Measurements from ENCODE around the gene HOXB6.

The HOXB6 gene

DNA sequence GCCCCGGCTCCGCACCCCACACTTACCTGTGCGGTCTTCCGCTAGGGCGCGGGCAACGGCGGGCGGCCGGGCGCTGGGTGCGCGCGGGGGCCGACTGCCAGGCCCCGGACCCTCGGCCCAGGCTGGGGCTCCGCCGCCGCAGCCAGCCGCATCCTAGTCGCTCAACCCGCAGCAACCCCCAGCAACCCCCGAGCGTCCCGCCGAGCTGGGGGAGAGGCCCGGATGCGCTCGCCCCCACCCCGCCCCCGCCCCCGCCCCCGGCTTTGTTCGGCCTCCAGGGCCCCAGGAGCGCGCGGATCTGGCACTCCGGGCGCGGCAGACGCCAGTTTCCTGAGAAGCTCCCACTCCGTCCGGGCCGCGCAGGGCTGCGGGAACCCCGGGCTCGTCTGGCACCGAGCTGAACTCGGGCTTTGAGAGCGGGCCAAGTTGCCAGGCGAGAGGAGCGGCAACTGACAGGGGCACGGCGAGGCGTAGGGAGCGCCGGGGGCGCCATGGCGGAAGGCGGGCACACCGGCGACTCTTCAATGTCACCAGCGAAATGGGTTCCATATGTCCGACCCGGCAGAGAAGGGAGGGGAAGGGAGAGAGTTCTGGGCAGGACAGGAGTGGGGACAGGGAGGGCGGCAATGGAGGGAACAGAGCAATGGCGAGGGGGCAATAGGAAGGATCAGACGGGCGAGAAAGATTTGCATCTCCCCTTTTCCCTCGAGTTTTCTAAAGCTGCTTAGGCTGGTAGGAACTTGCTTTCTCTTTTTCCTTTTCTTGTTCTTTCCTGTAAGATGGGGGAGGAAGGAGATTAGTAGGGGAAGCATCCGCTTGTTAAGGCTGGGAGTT, 40.4 kb downstream of the HOXB6 start:
- no peak for DNase-seq

DNA sequence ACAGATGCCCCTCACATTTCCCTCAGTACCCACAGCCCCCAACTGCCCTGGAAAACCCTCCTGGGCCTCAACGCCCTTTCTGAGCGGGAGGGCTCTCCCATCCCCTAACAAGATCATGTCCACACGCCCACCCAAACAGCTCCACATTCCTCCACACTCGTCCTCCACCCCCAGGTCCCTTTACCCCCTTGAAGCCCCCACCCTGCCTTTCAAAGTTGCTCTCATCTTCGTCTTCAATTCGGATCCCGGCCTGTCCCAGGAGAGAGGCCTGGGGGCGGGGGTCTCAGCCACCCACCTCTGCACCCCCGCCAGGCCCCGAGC, 41.0 kb downstream of the HOXB6 start:
- DNase-seq, result no peak

DNA sequence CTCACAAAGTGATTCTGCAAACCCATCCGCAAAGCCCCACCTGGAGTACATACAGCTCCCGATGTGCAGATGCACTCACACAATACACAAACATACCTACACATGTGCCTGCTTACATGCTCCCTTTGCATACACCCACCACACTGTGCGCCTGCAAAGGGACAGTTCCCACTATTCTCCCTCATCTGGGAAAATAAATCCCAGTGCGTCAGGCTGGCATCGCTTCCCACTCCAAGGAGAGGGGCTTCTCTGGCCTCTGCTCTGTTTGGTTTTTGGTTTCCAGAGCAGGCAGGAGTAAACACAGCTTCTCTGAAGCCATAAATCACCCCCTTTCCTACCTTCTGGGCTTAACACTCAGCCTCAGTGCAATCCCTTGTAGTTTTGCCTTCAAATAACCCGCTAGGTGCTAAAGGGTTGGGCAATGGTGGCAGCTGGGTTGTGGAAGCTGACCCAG, 41.4 kb downstream of the HOXB6 start:
- no peak for DNase-seq

DNA sequence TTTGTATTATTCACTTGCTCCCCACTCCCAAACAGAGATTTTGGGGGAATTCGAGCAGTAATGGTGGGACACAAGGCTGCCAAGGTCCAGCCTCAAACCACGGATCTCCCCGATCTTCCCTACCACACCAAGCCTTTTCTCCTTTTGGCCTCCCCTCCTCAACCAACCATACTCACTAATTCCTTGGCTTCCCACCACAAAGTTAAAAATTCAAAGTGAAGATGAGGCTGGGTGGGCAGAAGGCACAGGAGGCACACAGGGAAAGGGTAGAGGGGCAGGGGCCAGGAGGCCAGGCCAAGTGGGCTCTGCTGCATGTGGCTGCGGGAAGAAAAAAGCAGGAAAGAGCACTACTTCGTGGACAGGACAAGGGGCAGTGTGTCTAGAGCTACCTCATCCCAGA, 41.9 kb downstream of the HOXB6 start:
- no peak for DNase-seq

DNA sequence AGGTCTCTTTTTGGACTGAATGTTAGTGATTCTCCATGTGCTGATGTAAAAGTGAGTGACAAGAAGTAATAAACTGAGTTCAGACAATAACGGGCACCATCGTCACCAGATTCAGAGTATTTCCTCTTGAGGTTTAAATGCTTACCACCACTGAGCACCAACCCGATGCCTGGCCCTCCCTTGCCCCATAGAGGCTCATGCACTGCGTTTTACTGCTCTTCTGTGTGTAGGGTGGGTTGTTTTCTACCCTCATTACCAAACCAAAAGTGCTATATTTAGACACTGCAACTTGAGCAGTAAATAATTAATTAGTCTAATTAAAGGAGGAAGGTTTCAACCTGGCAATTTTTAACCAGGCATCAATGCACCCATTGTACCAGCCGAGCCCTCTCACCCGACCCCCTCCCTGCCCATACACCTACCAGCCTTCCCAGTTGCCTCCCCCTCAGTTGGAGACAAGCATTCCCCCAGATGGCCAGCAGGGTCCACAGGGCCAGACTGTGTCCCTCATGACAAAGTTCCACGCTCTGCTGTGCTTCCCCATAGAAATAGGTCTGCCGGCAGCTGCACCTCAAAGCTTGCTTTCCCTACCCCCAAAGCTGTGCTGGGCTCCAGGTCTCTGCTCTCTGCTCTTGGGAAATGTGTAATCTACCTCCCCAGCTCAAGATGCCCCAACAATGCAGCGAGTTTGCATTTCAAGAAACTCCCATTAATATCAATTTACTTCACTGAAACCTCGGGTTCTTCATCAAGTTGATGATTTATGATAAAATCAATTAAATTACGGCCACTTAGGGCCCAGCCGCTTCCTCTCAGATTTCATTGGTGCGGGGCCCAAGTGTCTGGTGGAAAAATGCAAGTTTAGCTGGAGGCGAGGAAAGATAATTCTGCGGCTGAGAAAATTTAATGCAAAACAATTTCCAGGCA, 42.6 kb downstream of the HOXB6 start:
- no peak for DNase-seq

DNA sequence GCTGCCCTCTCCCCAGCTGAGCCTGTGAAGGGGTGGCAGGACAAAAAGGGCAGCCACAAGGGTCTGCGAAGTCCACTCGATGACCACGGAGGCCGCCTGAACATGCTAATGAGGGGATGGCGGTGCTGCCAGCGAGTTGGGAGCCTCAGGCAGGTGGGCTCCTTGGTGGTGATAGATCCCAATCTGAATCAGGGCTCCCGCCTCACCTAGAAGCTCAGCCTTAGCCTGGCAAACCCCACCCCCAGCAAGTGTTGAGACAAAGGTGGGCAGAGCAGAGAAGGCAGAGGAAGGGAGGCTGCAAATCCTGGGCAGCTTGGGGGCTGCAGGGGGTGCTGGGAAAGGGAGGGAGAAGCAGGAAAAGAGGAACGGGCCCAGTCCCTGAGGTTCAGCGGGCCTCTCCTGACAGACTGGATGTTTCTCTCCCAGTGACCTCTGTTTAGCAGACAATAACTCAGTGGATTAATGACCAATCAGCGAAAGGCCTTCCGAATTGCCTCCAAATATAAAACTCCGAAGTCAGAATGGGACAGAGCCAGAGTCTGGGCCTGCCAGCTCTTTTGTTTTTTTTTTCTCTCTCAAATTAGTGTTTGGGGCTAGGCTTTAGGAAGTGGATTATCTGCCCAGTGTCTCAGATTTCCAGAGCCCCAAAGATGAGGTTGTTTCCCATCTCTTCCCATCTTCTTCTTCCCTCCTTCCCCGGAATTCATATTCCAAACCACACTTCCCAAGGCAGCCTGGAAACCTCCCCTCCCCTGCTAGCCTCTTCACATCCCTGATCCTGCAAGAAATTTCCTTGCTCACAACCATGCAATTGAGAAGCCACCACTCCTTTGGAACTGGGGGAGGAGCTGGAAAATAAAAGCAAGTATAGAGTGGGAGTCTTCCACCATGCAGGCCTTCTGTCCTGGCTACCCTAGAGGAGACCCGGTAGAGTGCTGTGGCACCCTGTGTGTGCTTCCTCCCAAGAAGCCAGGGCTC, 44.7 kb downstream of the HOXB6 start:
- no peak for DNase-seq

DNA sequence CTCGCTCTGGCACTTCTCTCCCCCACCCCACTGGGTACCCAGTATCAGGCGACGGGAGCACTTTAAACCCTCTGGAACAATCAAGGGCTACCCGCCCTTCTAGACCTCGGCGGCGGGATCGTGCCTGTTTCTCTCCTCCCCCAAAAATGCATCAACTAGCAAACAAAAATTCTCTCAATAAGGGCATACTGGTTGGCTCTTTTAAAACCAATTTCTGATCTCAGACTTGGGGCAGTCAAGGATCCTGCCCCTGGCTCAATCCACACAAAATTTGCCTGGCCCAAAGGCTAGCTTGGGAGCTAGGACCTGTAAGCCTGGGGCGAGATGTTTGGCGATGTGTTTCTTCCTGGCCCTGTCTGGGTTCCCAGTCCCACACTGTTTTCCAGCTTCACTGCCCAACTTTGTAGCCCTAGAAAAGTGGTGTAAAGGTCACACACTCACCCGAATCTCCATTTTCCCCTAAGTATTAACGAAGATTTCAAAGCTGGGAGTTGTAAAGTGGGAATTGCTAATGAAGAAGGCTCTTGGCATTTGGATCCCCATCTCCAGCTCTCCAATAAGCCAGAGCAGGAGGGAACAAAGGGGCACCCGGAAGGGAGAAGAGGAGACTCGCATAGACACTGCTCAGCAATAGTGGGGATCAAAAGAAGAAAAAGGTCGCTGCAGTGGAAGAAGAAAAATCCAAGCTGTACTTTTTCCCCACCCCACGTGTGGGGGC, 45.5 kb downstream of the HOXB6 start:
- DNase-seq, result no peak

DNA sequence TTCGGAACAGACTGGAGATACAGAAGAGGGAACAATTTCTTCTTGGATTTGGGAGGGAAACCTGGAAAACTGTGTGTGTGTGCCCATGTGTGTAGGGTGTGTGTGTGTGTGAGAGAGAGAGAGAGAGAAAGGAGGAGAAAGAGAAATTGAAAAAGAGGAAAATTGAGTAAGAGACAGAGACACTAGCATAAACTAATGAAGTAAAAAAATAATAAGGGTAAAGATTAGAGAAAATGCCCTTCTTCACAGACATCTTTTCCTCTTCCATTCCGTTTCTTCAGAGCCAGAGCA, 46.0 kb downstream of the HOXB6 start:
- DNase-seq, result no peak

DNA sequence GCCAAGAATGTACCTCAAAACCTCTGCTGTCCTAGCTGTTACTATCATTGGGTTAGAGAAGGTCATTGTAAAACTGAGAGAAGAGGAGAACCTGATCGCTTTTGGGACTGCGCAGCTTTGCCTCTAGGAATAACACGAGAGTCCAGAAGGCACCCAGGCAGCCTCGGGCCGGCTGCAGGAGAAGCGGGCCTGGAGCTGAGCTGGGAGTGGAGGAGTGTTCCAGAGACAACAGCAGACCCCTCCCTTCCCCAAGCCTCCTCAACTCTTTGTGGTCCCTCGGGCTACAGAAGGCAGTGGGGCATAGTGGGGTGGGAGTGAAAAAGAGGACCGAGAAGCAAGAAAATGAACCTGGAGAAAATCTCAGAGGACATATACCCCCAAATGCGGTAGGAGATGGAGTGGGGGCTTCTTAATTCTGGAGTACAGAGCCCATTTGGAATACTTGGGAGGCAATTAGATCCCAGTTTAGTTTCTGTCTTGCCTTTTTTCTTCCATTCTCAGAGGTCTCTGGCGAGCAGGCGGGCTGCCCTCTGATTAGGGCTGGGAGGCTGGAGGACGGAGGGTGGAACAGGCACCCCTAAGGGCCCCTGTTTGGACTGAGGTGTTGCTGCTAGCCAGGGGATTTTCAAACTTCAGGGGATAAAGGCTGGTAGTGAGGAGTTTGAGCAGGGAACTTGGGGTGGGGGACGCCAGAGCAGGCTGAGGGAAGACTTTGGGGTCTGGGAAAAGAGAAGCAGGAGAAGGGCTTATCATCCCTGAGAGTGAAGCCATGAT, 46.5 kb downstream of the HOXB6 start:
- DNase-seq, result no peak

DNA sequence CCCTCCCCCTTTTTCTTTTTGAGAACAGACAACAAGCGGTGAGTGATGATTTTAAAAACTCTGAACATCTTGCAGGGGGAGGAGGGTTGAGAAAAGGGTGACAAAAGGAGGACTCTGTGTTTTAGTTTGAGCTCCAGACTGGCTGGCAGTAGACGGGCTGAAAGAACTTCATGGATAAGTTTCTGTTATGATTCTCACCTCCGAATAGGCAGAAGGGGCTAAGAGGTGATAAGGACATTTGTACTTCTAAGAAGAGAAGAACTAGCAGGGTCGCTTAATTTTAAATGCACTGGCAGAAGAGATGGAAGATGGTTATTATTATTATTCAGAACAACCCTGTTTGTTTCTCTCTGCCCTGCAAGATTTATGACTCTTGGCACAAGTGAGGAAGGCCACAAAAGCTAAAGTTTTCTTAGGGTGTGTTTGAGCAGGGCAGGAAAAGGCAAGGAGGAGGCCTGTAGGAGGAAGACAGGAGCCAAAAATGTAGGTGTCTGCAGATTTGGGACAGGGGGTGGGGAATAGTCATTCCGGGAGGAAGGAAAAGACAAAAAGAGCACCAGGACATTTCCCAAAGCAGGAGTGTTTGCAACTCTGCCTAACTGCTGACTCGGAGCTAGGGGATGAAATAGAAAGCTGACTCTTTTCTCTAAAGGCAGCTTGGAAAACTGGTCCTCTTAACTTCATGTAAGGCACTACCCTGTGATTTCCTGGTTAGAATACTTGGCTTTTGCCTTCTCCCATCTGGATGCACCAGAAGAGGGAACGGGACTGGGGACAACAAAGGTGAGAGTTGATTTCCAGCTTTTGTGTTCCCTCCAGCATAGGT, 48.0 kb downstream of the HOXB6 start:
- no peak for DNase-seq

DNA sequence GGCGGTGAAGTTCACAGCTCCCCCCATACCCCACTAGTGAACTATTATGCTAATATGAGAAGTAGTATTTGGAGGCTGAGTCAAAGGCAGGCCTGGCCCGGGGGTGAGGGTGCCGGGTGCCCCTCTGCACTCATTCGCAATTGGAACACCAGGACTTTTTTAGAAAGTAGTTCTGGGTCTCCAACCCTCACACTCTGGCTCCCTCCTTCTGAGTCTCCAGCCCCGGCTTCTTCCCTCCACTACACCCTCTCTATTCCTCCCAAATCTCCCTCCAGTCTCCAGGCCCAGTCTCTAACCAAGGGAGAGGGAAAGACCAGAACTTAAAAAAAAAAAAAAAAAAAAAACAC, 48.6 kb downstream of the HOXB6 start:
- no peak for DNase-seq

DNA sequence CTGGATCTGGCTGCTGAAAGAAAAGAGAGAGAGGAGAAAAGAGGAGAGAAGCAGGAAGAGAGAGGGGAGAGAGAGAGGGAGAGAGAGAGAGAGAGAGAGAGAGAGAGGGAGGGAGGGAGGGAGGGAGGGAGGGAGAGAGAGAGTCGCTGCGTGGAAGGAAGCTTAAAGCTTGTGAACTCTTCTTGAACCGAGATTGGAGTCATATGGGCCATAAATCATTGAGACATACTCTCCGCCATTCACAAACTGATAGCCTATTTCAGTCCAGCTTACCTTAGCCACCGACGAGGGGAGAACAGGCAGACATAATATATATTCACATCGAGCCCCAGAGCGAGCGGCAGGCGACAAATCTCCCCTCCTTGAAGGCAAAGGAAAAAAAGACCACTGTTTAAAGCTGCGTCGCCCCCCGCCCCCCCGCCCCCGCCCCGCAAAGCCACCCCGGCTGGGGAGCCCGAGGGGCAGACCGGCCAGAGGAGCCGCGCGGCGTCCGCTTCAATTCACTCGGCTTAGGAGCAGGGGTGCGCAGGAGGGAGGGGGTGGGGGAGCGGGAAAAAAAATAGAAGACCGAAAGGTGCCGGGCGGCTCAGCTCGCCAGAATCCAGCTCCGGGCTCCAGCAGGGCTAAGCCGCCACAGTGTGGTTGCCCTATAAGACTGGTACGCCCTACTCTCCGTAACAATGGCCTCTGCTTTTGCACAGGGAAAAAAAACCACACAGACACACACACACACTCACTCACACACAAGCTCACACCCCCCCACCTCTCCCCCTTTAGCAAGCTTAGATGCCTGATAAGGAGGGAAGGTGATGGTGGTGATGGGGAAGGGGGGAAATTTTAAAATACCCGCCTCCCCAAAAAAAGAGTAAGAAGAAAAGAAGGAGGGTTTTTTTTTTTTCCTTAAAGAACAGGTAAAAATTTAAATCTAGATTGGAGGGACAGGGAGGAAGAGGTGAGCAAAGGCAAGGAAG, 49.2 kb downstream of the HOXB6 start:
- no peak for DNase-seq

DNA sequence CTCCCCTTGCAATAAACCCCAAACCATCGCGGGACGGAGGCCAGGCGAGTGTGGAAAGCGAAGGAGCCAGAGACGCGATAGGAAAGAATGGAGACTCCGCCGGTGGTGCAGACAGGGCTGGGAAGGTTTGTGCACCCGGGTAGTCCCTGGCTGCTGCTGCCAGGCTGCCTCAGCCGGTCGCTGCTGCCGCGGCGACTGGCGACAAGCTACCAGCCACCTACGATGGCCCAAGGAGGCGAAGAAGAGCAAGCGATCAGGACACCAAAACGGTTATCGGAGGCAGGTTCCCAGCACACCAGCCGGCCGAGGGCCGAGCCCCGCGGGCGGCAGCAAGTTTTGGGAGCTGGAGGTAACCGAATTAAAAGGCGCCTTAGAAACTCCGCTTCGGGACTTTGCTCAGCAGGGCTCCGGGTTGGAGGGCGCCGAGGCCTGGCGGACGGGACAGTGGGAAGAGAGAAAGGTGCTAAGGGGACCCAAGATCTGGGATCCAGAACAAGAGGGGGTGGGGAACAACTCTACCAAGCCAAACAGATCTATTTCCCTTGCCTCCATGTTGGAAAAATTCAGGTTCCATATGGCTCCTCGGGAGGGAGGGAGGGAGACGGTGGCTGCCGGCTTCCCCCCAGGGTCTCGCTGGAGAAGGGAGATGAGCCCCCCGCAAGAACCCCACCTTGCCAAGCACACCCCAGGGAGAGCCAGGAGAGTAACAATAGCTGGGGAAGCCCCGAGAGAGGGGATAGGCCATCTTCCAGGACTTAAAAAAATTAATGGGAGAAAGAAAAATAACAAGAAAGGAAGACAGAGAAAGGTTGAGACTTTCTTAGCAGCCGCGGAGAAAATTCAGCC, 50.2 kb downstream of the HOXB6 start:
- DNase-seq, result no peak

DNA sequence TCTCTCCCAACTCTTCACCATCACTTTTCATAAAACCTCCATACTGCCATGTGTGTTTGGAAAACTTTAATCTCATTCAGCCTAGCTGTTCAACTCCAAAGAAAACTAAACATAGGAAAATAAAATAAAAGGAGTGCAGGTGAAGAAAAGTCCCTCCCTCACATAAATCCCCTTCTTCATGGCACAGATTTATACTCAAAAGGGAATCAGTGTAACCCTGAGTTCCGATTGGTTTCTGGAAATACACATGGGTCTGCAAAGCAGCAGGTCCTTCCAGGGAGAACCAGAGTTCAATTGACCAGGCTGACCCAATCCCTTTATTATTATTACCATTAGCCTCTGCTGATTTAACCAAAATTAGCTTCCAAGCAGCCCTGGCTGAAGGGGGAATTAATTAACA, 51.0 kb downstream of the HOXB6 start:
- no peak for DNase-seq

DNA sequence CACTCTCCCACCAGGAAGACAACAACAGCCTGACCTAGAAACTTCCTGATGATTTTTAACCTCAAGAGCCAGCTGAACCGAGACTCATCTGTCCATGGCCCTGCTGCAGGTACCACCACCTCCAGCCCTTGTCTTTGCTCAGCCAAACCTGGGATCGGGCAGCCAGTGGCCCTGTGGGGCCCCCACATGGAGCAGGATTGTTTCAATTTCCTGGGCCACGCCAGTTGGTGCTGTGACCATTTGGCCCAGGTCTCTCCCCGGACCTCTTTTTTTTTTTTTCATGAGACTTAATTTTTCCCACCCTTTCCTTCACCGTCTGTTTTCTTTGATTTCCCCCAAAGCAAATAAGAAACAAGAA, 51.6 kb downstream of the HOXB6 start:
- DNase-seq, result no peak

DNA sequence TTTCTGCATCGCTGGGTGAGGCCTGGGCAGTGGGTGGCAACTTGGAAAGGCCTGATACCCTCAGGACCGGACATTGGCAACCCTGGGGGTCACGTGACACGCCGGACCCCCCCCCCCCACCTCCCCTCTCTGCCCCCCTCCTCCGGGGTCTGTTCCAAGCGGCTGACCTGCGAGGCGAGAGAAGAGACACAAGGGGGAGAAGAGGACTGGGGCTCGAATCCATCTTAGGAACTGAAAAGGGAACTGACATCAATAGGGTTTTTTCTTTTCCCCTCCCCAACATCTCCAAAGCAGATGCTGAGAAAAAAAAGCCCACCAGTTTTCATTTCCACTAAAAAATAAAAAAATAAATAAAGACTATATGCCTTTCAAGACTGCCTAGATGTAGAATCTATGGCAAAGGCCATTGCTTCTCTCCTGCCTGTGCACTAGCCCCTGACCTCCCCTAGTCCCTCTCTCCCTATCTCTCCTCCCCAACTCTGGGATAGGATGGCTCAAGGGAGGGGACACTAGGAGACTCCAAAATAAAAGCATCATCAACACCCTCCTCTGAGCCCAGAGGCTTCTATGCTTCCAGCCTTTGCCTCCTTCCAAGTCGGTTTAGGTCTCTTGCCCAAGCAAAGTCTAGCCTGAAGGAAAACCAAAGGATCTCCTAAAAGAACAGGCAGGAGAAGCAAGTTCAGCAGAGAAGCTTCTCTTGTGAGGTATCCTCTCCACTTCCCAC, 52.2 kb downstream of the HOXB6 start:
- DNase-seq, result no peak

DNA sequence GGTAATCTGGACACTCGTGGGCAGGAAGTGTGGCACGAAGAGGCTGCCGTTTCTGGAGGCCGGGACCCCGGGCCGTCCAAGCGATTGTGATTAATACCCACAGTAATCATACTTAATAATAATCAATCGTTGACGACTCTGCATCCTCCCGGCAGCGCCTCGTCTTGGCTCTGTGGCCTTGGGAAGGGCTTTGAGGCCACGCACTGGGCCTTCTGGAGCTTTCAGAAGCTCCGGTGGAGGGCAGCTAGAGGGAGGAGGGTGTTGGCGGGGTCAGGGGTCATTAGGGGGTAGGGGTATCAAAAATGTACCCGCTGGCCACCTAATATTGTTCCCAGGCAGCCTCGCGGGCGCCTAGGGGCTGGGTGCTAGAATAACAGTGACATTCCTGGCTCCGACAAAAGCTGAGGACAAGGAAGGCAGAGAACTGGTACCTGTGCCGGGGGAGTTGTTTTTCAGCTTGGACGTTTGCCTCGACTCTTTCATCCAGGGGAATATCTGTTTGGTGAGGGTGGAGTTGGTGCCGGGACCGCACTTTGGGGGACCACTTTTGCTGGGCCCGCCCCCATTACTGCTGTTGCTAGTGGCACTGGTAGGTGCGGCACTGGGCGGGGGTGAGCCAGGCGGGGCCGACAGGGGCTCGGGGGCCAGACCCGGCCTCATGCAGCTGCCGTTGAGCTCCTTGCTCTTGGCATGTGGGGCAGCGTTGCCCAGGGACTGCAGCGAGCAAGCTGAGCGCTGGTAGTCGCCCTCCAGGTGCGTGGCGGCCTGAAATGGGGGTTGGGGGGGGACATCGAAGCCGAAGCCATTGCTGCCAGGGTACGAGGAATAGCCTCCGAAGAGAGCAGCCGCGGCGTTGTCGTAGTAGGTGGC, 53.0 kb downstream of the HOXB6 start:
- no peak for DNase-seq

Data from CD4-positive, alpha-beta T cell treated with Interleukin-4 for 1 hour (primary cell).